ENCODE data around the gene KRTAP9-1. TPM values are rescaled to one million over a fixed set of nuclear protein-coding genes. Genes with fewer than 3 reads are reported as not detected.

The KRTAP9-1 gene
- total RNA-seq, 4 donors from 2014 or later, result not detected

Small RNA genes within 50 kb of the gene (small RNA-seq; reads per million reads assigned to genes)
- gene KRTAP4-17P, result 0 reads per million in 4 donors

Other genes starting within 250 kb of the KRTAP9-1 start
- not detected for gene KRT39, start 222.9 kb upstream of the KRTAP9-1 start, total RNA-seq
- under 1 TPM in 1 of 4 donors, not detected in 3; 0.19 TPM for gene KRT40, start 205.6 kb upstream of the KRTAP9-1 start, total RNA-seq
- not detected for gene KRTAP3-3, start 195.7 kb upstream of the KRTAP9-1 start, total RNA-seq
- gene KRTAP3-2, start 190.0 kb upstream of the KRTAP9-1 start, total RNA-seq, result under 1 TPM in 1 of 4 donors, not detected in 3; 0.57 TPM
- not detected for gene KRTAP3-1, start 180.8 kb upstream of the KRTAP9-1 start, total RNA-seq
- not detected for gene KRTAP1-5, start 162.7 kb upstream of the KRTAP9-1 start, total RNA-seq
- gene KRTAP1-4, start 159.7 kb upstream of the KRTAP9-1 start, total RNA-seq, result not detected
- not detected for gene KRTAP1-3, start 155.0 kb upstream of the KRTAP9-1 start, total RNA-seq
- gene KRTAP1-1, start 148.4 kb upstream of the KRTAP9-1 start, total RNA-seq, result not detected
- not detected for gene KRTAP2-1, start 142.6 kb upstream of the KRTAP9-1 start, total RNA-seq
- gene KRTAP2-2, start 134.7 kb upstream of the KRTAP9-1 start, total RNA-seq, result not detected
- gene KRTAP2-3, start 129.8 kb upstream of the KRTAP9-1 start, total RNA-seq, result not detected
- not detected for gene KRTAP2-4, start 124.0 kb upstream of the KRTAP9-1 start, total RNA-seq
- gene KRTAP4-7, start 105.7 kb upstream of the KRTAP9-1 start, total RNA-seq, result not detected
- gene KRTAP4-8, start 91.7 kb upstream of the KRTAP9-1 start, total RNA-seq, result not detected
- gene KRTAP4-16, start 87.7 kb upstream of the KRTAP9-1 start, total RNA-seq, result not detected
- gene KRTAP4-9, start 84.5 kb upstream of the KRTAP9-1 start, total RNA-seq, result not detected
- gene KRTAP4-11, start 71.5 kb upstream of the KRTAP9-1 start, total RNA-seq, result under 1 TPM in 1 of 4 donors, not detected in 3; 0.22 TPM
- gene KRTAP4-12, start 65.7 kb upstream of the KRTAP9-1 start, total RNA-seq, result not detected
- not detected for gene KRTAP4-6, start 49.3 kb upstream of the KRTAP9-1 start, total RNA-seq
- not detected for gene KRTAP4-5, start 40.1 kb upstream of the KRTAP9-1 start, total RNA-seq
- gene KRTAP4-4, start 29.1 kb upstream of the KRTAP9-1 start, total RNA-seq, result not detected
- gene KRTAP4-3, start 21.7 kb upstream of the KRTAP9-1 start, total RNA-seq, result not detected
- not detected for gene KRTAP4-2, start 11.7 kb upstream of the KRTAP9-1 start, total RNA-seq
- not detected for gene KRTAP4-1, start 5.0 kb upstream of the KRTAP9-1 start, total RNA-seq
- not detected for gene KRTAP9-2, start 36.8 kb downstream of the KRTAP9-1 start, total RNA-seq
- gene KRTAP9-3, start 42.6 kb downstream of the KRTAP9-1 start, total RNA-seq, result not detected
- gene KRTAP9-8, start 48.1 kb downstream of the KRTAP9-1 start, total RNA-seq, result not detected
- gene KRTAP9-4, start 59.8 kb downstream of the KRTAP9-1 start, total RNA-seq, result not detected
- not detected for gene KRTAP9-9, start 65.5 kb downstream of the KRTAP9-1 start, total RNA-seq
- not detected for gene KRTAP9-6, start 75.5 kb downstream of the KRTAP9-1 start, total RNA-seq
- gene KRTAP9-7, start 85.8 kb downstream of the KRTAP9-1 start, total RNA-seq, result not detected
- not detected for gene KRTAP29-1, start 113.0 kb downstream of the KRTAP9-1 start, total RNA-seq
- gene KRTAP16-1, start 119.4 kb downstream of the KRTAP9-1 start, total RNA-seq, result not detected
- gene KRTAP17-1, start 125.8 kb downstream of the KRTAP9-1 start, total RNA-seq, result not detected
- 1 to 10 TPM in 2 of 4 donors, under 1 TPM in 1, not detected in 1; 0.21 to 2.7 (median 1.9) TPM for gene KRT33A, start 160.9 kb downstream of the KRTAP9-1 start, total RNA-seq
- under 1 TPM in 2 of 4 donors, not detected in 2; 0.32 to 0.57 TPM for gene KRT33B, start 179.9 kb downstream of the KRTAP9-1 start, total RNA-seq
- gene KRT34, start 192.4 kb downstream of the KRTAP9-1 start, total RNA-seq, result 1 to 10 TPM in 1 of 4 donors, under 1 TPM in 3; 0.40 to 1.1 (median 0.64) TPM
- 1 to 10 TPM in 2 of 4 donors, under 1 TPM in 1, not detected in 1; 0.79 to 2.5 (median 1.5) TPM for gene KRT31, start 207.7 kb downstream of the KRTAP9-1 start, total RNA-seq
- gene KRT37, start 234.7 kb downstream of the KRTAP9-1 start, total RNA-seq, result not detected